ENCODE data around the gene HOXC4. TPM values are rescaled to one million over a fixed set of nuclear protein-coding genes. Genes with fewer than 3 reads are reported as not detected.

HOXC4 gene
- total RNA-seq, 1 donor, result 3.3 TPM

DNA sequence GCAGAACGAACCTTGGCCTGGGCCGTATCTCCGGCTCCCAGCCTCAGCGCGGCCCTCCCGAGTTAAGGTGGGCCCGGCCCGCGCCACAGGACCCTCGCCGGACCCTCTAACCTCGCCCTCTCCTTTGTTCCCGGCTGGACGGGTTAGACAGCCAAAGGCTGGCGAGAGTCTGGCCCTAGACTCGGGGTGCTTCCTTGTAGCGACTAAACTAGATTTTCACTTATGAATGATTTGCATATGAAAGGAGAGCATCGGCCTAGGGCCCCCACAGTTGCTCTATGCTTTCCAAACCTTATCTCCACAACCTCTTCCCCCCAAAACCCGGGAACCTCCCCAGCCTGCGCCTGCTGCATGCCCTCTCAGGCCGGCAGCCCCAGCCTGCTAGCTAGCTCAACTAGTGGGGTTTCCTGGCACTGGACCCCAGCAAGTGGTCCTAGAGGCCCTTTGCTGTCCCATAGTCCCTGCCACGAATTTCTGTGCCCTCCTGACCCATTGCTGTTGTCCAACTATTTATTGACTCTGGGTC is 18.8 kb upstream of the HOXC4 start:
- Histone ChIP-seq H3K27ac (ENCODE audit: low read depth, low read length) (no peak overlapping the region), H3K4me1 (ENCODE audit: insufficient read depth, low read length) (peaks cover 35% of the 10 kb centered on the region), H3K36me3 (ENCODE audit: insufficient read depth, low read length) (peaks cover 2% of the 10 kb centered on the region), H3K4me3 (ENCODE audit: insufficient read depth, low read length) (no peak overlapping the region), H4K20me1 (ENCODE audit: insufficient read depth, low read length) (peaks cover 57% of the 10 kb centered on the region), H3K4me2 (ENCODE audit: insufficient read depth, low read length) (no peak overlapping the region), H3K79me2 (ENCODE audit: insufficient read depth, low read length) (peaks cover 30% of the 10 kb centered on the region), H3K9me3 (ENCODE audit: low read depth, low read length) (no peaks in the 10 kb centered on the region), H3K27me3 (ENCODE audit: insufficient read depth, low read length) (no peaks in the 10 kb centered on the region), H2AFZ (ENCODE audit: low read length) (no peak overlapping the region)
- TF ChIP-seq, protein P1, sequence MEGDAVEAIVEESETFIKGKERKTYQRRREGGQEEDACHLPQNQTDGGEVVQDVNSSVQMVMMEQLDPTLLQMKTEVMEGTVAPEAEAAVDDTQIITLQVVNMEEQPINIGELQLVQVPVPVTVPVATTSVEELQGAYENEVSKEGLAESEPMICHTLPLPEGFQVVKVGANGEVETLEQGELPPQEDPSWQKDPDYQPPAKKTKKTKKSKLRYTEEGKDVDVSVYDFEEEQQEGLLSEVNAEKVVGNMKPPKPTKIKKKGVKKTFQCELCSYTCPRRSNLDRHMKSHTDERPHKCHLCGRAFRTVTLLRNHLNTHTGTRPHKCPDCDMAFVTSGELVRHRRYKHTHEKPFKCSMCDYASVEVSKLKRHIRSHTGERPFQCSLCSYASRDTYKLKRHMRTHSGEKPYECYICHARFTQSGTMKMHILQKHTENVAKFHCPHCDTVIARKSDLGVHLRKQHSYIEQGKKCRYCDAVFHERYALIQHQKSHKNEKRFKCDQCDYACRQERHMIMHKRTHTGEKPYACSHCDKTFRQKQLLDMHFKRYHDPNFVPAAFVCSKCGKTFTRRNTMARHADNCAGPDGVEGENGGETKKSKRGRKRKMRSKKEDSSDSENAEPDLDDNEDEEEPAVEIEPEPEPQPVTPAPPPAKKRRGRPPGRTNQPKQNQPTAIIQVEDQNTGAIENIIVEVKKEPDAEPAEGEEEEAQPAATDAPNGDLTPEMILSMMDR (IDR thresholded peaks at IDR 0.05; ENCODE audit: extremely low read depth, low read depth, low read length), result no peak
- DNase-seq (ENCODE audit: insufficient read length, low spot score, missing footprints), result no peak

GRCh38 chr12:54035568-54036264 is 17.9 kb upstream of the HOXC4 start:
- H3K79me2 ChIP-seq (ENCODE audit: insufficient read depth, low read length), result peaks cover 27% of the 10 kb centered on the region
- peaks cover 36% of the 10 kb centered on the region for H3K4me1 ChIP-seq (ENCODE audit: insufficient read depth, low read length)
- H4K20me1 ChIP-seq (ENCODE audit: insufficient read depth, low read length), result peaks cover 64% of the 10 kb centered on the region
- H3K36me3 ChIP-seq (ENCODE audit: insufficient read depth, low read length), result no peaks in the 10 kb centered on the region
- no peak overlapping the region for H2AFZ ChIP-seq (ENCODE audit: low read length)
- no peak overlapping the region for H3K4me2 ChIP-seq (ENCODE audit: insufficient read depth, low read length)
- no peak overlapping the region for H3K4me3 ChIP-seq (ENCODE audit: insufficient read depth, low read length)
- no peaks in the 10 kb centered on the region for H3K9me3 ChIP-seq (ENCODE audit: low read depth, low read length)
- DNase-seq (ENCODE audit: insufficient read length, low spot score, missing footprints), result no peak
- TF ChIP-seq, protein P1 (IDR thresholded peaks at IDR 0.05; ENCODE audit: extremely low read depth, low read depth, low read length), result no peak
- H3K27ac ChIP-seq (ENCODE audit: low read depth, low read length), result no peak overlapping the region
- H3K27me3 ChIP-seq (ENCODE audit: insufficient read depth, low read length), result no peaks in the 10 kb centered on the region

DNA sequence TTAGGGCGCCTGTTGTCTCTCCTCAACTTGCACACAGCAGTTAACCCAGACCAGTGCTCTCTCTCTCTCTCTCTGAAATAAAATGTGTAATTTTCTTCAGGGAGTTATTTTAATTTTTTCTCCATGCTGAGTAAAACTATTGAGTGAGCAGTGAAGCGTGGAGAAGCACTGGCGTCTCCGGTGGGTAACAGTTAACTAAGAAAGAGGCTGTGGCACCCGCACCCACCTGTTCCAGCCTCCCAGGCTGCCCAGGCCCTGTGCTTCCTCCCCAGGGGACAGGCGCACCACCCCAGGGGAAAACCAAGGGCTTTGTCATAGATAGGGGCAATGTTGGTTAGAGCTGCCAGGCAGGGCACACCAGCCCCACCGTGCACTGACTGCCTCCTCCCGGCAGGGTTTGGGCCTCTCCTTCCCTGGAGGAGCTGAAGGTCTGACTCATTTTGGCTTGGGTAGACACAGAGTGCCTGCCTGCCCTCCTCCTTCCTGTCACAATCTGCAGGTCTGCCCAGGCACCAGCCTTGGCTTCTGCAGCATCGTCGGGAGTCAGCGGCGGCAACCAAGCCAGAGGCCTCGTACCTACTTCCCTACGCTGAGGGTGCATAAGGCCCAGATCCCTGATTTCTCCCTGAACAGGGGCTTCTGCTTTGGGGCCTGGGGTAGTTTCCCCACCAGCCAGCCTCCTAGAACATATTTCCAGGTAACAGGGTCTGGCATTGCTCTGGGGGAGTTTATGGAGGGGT is 16.8 kb upstream of the HOXC4 start:
- peak; percentile 98 for DNase-seq (ENCODE audit: insufficient read length, low spot score, missing footprints)
- H3K27me3 ChIP-seq (ENCODE audit: insufficient read depth, low read length), result no peaks in the 10 kb centered on the region

More for the DNA sequence above, 16.8 kb upstream of the HOXC4 start:
- Histone ChIP-seq H3K36me3 (ENCODE audit: insufficient read depth, low read length) (no peaks in the 10 kb centered on the region), H3K4me1 (ENCODE audit: insufficient read depth, low read length) (peaks cover 36% of the 10 kb centered on the region), H2AFZ (ENCODE audit: low read length) (no peak overlapping the region), H3K9me3 (ENCODE audit: low read depth, low read length) (no peaks in the 10 kb centered on the region), H3K27ac (ENCODE audit: low read depth, low read length) (no peak overlapping the region), H4K20me1 (ENCODE audit: insufficient read depth, low read length) (peaks cover 64% of the 10 kb centered on the region), H3K79me2 (ENCODE audit: insufficient read depth, low read length) (peaks cover 31% of the 10 kb centered on the region), H3K4me2 (ENCODE audit: insufficient read depth, low read length) (no peak overlapping the region), H3K4me3 (ENCODE audit: insufficient read depth, low read length) (no peak overlapping the region)
- TF ChIP-seq, protein P1 (IDR thresholded peaks at IDR 0.05; ENCODE audit: extremely low read depth, low read depth, low read length), result peak; percentile 36

All from osteoblast (primary cell).